ENCODE results near the gene CHCHD6.
"Not testable (repeated sequence)": the region's sequence is repeated elsewhere in the genome, so short reads cannot be mapped to it uniquely, and the experiment has no call there.

CHCHD6 gene

DNA sequence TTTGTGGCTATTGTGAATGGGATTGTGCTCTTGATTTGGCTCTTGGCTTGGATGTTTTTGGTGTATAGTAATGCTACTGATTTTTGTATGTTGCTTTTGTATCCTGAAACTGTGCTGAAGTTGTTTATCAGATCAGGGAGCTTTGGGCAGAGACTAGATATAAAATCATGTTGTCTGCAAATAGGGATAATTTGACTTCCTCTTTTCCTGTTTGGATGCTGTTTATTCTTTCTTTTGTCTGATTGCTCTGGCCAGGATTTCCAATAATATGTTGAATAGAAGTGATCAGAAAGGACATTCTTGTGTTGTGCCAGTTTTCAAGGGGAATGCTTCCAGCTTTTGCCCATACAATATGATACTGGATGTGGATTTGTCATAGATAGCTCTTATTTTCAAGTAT, 66.1 kb downstream of the CHCHD6 start:
- H3K4me1 ChIP-seq (ENCODE audit: insufficient read depth, low read length), result no peaks in the 10 kb centered on the region
- no peak overlapping the region for H3K9ac ChIP-seq (ENCODE audit: low read depth, low read length)
- H3K9me3 ChIP-seq (ENCODE audit: control insufficient read depth, insufficient read depth, low read length), result no peaks in the 10 kb centered on the region
- H3K36me3 ChIP-seq (ENCODE audit: insufficient read depth, low read length), result no peaks in the 10 kb centered on the region

DNA sequence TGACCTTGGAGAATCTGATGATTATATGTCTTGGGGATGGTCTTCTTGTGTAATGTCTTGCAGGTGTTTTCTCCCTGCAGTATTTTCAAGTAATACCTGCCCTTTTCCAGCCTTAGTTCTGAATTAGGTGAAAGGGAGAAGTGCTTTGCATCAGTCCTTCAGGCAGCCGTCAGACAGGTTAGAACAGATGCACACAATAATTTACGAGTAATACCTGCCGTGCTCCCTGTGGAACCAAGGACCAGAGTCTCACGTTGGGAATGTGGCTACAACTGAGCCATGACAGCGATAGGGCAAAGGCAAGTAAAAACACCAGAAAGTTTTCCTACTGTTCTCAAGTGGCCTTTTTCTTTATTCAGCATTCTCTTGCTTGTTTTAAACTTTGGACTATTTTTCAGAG, 69.1 kb downstream of the CHCHD6 start:
- Histone ChIP-seq H3K9me3 (ENCODE audit: control insufficient read depth, insufficient read depth, low read length) (no peaks in the 10 kb centered on the region), H3K9ac (ENCODE audit: low read depth, low read length) (no peak overlapping the region), H3K36me3 (ENCODE audit: insufficient read depth, low read length) (no peaks in the 10 kb centered on the region), H3K4me1 (ENCODE audit: insufficient read depth, low read length) (no peaks in the 10 kb centered on the region)

DNA sequence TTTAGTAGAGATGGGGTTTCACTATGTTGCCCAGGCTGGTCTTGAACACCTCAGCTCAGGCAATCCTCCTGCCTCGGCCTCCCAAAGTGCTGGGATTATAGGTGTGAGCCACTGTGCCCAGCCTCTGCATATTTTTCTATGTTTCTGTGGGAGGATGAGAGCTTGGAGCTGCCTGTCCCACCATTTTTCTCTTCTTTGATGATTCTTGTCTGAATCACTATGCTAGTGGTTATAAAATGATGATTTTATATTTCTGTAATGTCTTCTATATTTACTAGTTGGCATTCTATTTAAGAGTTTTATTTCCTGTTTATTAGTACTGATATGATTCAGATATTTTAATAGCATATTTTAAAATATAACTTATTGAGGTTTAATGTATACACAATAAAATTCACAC, 69.7 kb downstream of the CHCHD6 start:
- H3K9ac ChIP-seq (ENCODE audit: low read depth, low read length), result no peak overlapping the region
- no peaks in the 10 kb centered on the region for H3K9me3 ChIP-seq (ENCODE audit: control insufficient read depth, insufficient read depth, low read length)
- H3K36me3 ChIP-seq (ENCODE audit: insufficient read depth, low read length), result no peaks in the 10 kb centered on the region
- H3K4me1 ChIP-seq (ENCODE audit: insufficient read depth, low read length), result no peaks in the 10 kb centered on the region

DNA sequence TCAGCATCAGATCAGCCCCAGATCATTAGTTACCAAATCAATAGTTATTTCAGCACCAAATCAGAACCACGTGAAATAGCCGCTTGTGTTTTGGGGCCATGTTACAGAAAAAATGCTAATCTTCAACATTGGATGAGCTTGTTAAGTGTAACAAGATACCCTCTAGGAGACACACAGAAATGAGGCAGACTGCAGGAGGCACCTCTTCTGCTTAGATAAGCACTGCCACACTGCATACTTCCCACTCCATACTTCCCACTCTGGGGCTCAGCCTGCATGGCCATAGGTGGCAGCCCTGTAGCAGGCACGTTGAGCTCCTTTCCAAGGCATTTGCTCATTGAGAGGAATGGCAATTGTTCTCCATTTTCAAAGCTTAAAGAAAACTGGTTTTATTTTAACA, 73.3 kb downstream of the CHCHD6 start:
- no peaks in the 10 kb centered on the region for H3K9me3 ChIP-seq (ENCODE audit: control insufficient read depth, insufficient read depth, low read length)
- no peak overlapping the region for H3K9ac ChIP-seq (ENCODE audit: low read depth, low read length)
- H3K4me1 ChIP-seq (ENCODE audit: insufficient read depth, low read length), result peaks cover 7% of the 10 kb centered on the region; the same call in 1 of the 2 replicates
- H3K36me3 ChIP-seq (ENCODE audit: insufficient read depth, low read length), result no peaks in the 10 kb centered on the region

DNA sequence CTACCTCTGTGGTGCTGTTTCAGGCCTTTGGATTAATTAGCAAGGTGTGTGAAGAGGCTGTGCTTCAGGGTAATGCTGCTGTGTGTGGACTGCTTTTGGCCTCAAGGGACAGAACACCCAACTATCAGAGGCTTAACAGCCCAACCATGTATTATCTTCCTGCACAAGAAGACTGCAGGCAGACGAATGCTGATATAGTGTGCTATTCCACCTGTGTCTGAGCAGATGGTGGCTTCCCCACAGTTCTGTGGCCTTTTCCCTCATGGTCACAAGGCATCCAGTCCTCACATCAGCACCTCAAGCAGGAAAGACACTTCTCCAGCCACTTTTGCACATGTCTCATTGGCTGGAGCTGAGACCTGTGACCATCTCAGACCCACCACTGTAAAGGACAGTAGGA, 76.6 kb downstream of the CHCHD6 start:
- Histone ChIP-seq H3K4me1 (ENCODE audit: insufficient read depth, low read length) (peaks cover 30% of the 10 kb centered on the region), H3K9me3 (ENCODE audit: control insufficient read depth, insufficient read depth, low read length) (no peaks in the 10 kb centered on the region), H3K9ac (ENCODE audit: low read depth, low read length) (no peak overlapping the region), H3K36me3 (ENCODE audit: insufficient read depth, low read length) (no peaks in the 10 kb centered on the region)

DNA sequence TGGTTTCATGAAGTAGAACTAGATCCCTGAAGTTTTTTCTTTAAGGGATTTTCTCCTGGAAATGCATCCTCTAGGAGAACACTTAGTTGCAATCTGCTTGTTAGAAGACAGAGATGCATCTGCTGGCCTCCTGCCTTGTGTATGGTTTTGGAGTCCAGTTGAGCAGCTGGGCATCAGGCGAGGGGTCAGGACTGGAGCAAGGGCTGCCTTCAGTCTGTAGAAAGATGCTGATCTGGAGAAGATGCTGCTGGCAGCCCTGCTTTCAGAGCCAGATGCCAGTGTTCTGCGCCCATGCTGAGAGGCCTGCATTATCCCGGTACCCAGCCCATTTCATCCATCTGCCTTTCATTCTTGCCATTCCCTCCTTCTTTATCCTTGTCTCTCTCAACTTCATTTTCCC, 77.4 kb downstream of the CHCHD6 start:
- no peak overlapping the region for H3K9ac ChIP-seq (ENCODE audit: low read depth, low read length)
- H3K9me3 ChIP-seq (ENCODE audit: control insufficient read depth, insufficient read depth, low read length), result no peaks in the 10 kb centered on the region
- H3K4me1 ChIP-seq (ENCODE audit: insufficient read depth, low read length), result peaks cover 30% of the 10 kb centered on the region
- no peaks in the 10 kb centered on the region for H3K36me3 ChIP-seq (ENCODE audit: insufficient read depth, low read length)

DNA sequence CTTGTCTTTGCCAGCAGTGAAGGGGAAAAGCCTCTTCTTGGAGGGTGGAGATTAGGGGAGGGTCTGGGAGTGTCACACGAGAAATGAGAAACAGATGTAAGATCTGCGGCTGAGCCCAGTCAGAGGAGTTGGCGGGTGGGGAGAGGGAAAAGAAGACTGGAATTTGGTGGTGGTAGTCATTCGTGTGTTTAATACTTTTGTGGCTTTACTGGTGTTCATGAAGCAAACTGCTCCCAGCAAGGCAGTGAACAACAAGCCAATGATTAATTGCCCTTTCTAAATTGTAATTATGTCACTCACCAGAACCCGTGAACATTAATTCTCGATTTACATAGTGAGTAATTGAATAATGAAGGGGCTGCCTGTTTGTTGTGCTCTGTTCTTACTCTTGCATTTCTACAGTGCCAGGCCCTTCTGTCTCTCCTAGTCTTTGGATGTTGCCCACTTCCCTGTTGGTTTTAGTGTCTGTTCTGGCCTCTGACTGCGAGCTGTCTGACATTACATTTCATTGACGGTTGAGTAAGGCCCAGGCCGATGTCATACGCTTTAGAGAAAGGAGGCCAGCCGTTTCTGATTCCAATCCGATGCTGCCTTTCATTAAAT, 78.0 kb downstream of the CHCHD6 start:
- peaks cover 30% of the 10 kb centered on the region for H3K4me1 ChIP-seq (ENCODE audit: insufficient read depth, low read length)
- H3K36me3 ChIP-seq (ENCODE audit: insufficient read depth, low read length), result no peaks in the 10 kb centered on the region
- no peak overlapping the region for H3K9ac ChIP-seq (ENCODE audit: low read depth, low read length)
- no peaks in the 10 kb centered on the region for H3K9me3 ChIP-seq (ENCODE audit: control insufficient read depth, insufficient read depth, low read length)

DNA sequence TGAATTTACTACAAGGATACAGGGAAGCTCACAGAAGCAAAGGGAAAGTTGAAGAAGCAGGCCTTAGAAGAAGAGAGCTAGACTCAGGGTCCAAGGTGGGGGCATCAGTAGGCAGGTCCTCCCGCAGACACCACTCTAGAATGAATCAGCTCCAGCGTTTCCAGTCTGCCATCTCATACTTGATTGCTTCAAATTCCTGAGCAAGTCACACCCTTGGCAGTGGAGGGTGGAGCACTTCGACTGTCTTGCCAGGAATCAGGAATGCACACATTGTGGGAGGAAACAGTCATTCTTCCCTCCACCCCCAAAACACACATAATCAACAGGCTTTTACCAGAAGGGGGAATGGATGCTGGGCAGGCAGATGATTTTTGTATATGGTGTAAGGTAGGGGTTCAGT, 78.5 kb downstream of the CHCHD6 start:
- H3K4me1 ChIP-seq (ENCODE audit: insufficient read depth, low read length), result peaks cover 30% of the 10 kb centered on the region
- H3K36me3 ChIP-seq (ENCODE audit: insufficient read depth, low read length), result no peaks in the 10 kb centered on the region
- no peak overlapping the region for H3K9ac ChIP-seq (ENCODE audit: low read depth, low read length)
- H3K9me3 ChIP-seq (ENCODE audit: control insufficient read depth, insufficient read depth, low read length), result no peaks in the 10 kb centered on the region

DNA sequence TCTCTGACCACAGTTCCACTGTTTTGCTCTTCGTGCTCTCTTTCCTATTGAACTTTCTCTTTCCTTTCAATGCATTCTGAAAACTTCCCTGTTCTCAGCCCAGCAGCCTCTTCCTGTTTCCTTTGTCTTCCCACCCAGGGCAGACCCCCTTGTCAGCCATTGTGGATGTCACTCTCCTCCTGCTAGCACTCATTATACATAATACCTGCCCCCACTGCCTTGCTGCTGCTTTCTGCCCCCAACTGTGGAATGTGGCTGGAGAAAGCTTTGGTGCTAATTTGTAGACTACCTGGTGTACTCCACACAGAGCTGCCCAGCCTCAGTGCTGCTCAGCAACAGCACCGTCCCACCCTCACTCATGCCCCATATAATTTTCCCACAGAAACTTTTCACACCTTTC, 80.2 kb downstream of the CHCHD6 start:
- Histone ChIP-seq H3K36me3 (ENCODE audit: insufficient read depth, low read length) (no peaks in the 10 kb centered on the region), H3K9me3 (ENCODE audit: control insufficient read depth, insufficient read depth, low read length) (no peaks in the 10 kb centered on the region), H3K9ac (ENCODE audit: low read depth, low read length) (no peak overlapping the region), H3K4me1 (ENCODE audit: insufficient read depth, low read length) (peaks cover 30% of the 10 kb centered on the region)

DNA sequence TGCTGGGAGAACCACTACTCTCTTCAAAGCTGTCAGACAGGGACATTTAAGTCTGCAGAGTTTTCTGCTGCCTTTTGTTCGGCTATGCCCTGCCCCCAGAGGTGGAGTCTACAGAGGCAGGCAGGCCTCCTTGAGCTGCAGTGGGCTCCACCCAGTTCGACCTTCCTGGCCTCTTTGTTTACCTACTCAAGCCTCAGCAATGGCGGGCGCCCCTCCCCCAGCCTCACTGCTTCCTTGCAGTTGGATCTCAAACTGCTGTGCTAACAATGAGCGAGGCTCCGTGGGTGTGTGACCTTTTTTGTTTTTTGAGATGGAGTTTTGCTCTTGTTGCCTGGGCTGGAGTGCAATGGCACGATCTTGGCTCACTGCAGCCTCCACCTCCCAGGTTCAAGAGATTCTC, 87.3 kb downstream of the CHCHD6 start:
- H3K36me3 ChIP-seq (ENCODE audit: insufficient read depth, low read length); H3K9me3 ChIP-seq (ENCODE audit: control insufficient read depth, insufficient read depth, low read length); H3K9ac ChIP-seq (ENCODE audit: low read depth, low read length); H3K4me1 ChIP-seq (ENCODE audit: insufficient read depth, low read length): not testable (repeated sequence)

DNA sequence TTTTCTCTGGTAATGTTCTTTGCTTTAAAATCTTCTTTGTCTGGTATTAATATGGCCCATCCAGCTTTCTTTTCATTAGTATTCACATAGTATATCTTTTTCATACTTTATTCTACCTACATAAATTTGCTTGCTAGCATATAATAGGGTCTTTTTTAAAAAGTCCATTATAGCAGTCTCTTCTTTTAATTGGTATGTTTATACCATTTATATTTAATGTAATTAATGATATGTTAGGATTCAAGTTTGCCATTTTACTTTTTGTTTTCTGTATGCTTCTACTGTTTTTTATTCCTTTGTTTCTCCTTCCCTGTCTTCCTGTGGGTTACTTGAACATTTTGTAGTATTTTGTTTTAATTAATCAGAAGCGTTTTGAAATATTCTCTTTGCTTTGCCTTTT, 89.0 kb downstream of the CHCHD6 start:
- Histone ChIP-seq H3K9ac (ENCODE audit: low read depth, low read length) (no peak overlapping the region), H3K36me3 (ENCODE audit: insufficient read depth, low read length) (no peaks in the 10 kb centered on the region), H3K4me1 (ENCODE audit: insufficient read depth, low read length) (no peaks in the 10 kb centered on the region), H3K9me3 (ENCODE audit: control insufficient read depth, insufficient read depth, low read length) (no peaks in the 10 kb centered on the region)

DNA sequence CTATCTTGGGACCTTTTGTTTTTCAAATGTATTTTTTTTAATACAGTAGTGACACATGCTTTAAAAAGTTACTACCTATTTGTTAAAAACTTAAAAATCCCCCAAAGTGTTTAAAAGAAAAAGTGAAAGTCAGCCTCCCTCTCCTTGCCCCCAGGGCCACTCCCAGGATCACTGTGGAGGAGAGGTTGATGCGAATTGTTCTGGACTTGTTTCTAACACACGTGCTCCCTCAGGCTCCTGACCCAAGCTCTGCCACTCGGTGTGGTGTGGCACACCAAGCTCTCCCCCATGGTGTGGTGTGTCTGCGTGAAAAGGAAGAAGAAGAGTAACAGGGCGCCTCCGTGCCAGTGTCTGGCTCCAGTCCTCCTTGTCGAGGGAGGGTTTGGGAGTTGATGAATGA, 93.5 kb downstream of the CHCHD6 start:
- H3K36me3 ChIP-seq (ENCODE audit: insufficient read depth, low read length), result no peaks in the 10 kb centered on the region
- H3K4me1 ChIP-seq (ENCODE audit: insufficient read depth, low read length), result no peaks in the 10 kb centered on the region
- peaks cover 15% of the 10 kb centered on the region for H3K9me3 ChIP-seq (ENCODE audit: control insufficient read depth, insufficient read depth, low read length)
- no peak overlapping the region for H3K9ac ChIP-seq (ENCODE audit: low read depth, low read length)

DNA sequence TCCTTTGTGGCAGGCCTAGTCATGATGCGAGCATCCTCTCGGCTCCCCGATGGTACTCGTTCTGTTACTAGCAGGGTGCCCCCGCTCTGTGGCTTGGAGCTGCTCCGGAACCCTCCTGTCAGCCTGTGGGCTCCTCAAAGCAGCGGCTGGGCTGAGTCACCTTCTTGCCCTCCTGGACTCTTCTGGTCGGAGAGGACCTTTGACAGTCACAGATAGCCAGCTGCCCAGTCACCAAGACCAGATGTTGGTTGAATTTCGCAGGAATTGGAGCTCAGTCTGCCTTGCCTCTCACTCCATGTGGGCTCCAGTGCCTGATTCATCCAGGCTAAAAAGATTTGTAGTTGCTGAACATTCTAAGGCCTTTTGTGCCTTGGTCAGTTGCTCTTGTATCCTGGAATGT, 94.5 kb downstream of the CHCHD6 start:
- Histone ChIP-seq H3K9me3 (ENCODE audit: control insufficient read depth, insufficient read depth, low read length) (peaks cover 15% of the 10 kb centered on the region), H3K4me1 (ENCODE audit: insufficient read depth, low read length) (no peaks in the 10 kb centered on the region)

DNA sequence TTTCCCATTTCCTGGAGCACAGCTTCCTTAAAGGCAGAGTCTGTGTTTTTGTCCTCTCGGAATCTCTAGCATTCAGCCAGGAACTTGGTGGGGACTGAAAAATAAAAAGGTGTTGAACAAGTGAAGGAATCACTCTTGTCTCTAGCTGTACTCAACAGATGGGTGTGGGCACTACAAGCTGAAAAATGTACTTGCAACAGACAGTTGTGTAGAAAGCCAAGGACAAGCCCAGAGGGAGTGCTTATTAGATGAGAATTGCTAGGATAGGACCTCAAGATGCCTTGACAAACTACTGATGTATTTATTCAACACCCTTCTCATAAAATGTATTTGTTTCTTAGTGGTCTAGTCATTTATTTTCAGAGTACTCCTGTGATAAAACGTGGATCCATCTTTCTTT, 95.1 kb downstream of the CHCHD6 start:
- Histone ChIP-seq H3K9ac (ENCODE audit: low read depth, low read length) (no peak overlapping the region), H3K4me1 (ENCODE audit: insufficient read depth, low read length) (no peaks in the 10 kb centered on the region), H3K9me3 (ENCODE audit: control insufficient read depth, insufficient read depth, low read length) (peaks cover 15% of the 10 kb centered on the region), H3K36me3 (ENCODE audit: insufficient read depth, low read length) (no peaks in the 10 kb centered on the region)

More for the DNA sequence above, 94.5 kb downstream of the CHCHD6 start:
- Histone ChIP-seq H3K9ac (ENCODE audit: low read depth, low read length) (no peak overlapping the region), H3K36me3 (ENCODE audit: insufficient read depth, low read length) (no peaks in the 10 kb centered on the region)

DNA sequence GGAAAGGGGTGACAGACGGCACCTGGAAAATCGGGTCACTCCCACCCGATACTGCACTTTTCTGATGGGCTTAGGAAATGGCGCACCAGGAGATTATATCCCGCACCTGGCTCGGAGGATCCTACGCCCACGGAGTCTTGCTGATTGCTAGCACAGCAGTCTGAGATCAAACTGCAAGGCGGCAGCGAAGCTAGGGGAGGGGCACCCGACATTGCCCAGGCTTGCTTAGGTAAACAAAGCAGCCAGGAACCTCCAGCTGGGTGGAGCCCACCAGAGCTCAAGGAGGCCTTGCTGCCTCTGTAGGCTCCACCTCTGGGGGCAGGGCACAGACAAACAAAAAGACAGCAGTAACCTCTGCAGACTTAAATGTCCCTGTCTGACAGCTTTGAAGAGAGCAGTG, 97.3 kb downstream of the CHCHD6 start:
- H3K9ac ChIP-seq (ENCODE audit: low read depth, low read length); H3K4me1 ChIP-seq (ENCODE audit: insufficient read depth, low read length); H3K36me3 ChIP-seq (ENCODE audit: insufficient read depth, low read length): not testable (repeated sequence)
- H3K9me3 ChIP-seq (ENCODE audit: control insufficient read depth, insufficient read depth, low read length), result peaks cover 15% of the 10 kb centered on the region

DNA sequence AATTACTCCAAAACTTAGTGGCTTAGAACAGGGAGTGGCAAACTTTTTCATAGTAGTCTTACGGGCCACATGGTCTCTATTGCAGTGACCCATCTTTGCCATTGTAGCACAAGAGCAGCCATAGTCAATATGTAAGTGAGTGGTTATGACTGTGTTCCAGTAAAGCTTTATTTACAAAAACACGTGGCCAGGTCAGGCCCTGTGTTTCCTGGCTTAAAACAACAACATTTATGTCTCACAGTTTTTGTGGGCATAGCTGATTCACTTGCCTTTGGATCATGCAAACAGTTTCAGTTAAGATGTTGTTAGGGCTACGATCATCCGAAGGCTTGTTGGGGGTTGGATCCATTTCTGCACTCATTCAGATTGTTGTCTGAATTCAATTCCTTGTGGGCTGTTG, 103.8 kb downstream of the CHCHD6 start:
- H3K36me3 ChIP-seq (ENCODE audit: insufficient read depth, low read length), result no peaks in the 10 kb centered on the region
- H3K9ac ChIP-seq (ENCODE audit: low read depth, low read length), result no peak overlapping the region
- H3K9me3 ChIP-seq (ENCODE audit: control insufficient read depth, insufficient read depth, low read length), result no peaks in the 10 kb centered on the region
- H3K4me1 ChIP-seq (ENCODE audit: insufficient read depth, low read length), result no peaks in the 10 kb centered on the region
